ENCODE measurements around the gene BICC1.

Gene BICC1

DNA sequence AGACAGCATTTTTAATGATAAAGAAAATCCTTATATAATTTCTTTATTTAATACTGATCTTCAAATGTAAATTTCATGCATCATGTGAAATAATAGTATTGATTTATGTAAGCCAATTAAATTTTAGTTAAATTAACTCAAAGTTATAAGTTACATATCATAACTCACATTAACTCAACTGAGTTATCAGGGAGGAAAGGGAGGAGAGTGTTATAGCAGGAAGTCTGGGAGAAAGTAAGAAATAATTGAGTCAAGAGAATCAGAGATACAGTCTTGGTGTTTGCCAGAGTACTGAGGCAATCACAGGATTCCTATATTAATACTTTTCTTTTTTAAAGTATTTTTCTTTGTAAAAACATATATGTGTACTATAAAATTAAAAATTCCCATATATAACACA lies 4.0 kb downstream of the BICC1 start:
- no peak for DNase-seq

DNA sequence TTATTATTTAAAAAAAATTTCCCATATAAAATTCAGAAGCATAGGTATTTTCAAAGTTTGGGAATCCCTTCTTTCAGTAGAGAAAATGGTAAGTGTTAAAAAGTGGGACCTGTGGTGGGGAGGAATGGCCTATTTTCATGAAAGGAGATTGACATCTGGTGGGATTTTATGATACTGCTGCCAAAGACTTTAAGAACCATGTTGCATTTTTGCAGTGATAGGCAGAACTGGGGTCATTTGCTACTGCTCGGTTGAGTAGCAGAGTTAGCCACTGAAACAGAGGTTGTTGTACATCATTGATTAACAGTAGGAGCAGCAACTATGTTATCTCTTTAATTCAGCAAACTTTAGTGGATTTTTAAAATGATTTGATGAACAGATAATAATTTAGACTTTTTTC lies 4.4 kb downstream of the BICC1 start:
- DNase-seq = no peak

GRCh38 chr10:58517491-58518355 lies 5.1 kb downstream of the BICC1 start:
- no peak for DNase-seq

DNA sequence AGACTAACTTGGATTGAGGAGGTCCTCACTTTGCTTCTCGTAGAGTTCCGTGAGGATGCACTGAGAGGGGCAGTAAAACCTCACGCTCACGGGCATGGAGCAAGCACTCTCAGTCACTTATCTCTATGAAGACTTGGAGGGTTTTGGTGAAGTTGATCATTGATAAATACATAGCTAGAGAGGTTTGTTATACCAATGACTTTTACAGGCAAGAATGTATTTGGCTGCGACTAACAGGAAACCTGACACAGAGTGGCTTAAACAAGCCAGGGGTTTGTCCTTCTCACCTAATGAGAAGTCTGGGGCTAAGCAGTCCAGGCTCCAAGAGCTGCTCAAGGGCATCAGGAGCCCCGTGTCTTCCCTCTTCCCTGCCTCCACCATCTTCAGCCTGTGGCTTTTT lies 6.1 kb downstream of the BICC1 start:
- DNase-seq = no peak

- DNase-seq = no peak
These were observed 16.5 kb downstream of the BICC1 start for GRCh38 chr10:58529077-58529728.

GRCh38 chr10:58531084-58531695 lies 18.5 kb downstream of the BICC1 start:
- peak; percentile 79 for DNase-seq

GRCh38 chr10:58535311-58535710 lies 22.6 kb downstream of the BICC1 start:
- DNase-seq = no peak

GRCh38 chr10:58543141-58543540 lies 30.5 kb downstream of the BICC1 start:
- peak; percentile 4 for DNase-seq

- DNase-seq = no peak
These were observed 31.5 kb downstream of the BICC1 start for GRCh38 chr10:58544135-58544534.

DNA sequence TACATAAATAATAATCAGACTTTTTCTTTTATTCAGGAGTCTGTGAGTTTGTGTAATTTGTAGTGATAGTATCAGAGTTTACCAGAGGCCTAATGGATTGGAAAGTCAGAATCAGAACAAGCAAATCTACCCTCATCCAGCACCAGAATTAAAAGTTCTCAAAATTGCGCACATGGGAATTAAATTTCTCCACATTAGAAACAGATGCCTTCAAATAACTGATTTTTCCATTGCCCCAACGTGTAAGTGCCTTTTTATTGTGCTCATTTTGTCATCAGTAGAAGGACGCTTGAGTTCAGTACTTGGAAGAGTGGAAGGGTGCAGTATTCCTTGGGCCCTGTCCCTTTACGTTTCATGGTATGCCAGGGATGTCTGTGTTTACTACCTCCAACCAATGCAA lies 32.8 kb downstream of the BICC1 start:
- DNase-seq = no peak

GRCh38 chr10:58546137-58546536 lies 33.5 kb downstream of the BICC1 start:
- DNase-seq = no peak

DNA sequence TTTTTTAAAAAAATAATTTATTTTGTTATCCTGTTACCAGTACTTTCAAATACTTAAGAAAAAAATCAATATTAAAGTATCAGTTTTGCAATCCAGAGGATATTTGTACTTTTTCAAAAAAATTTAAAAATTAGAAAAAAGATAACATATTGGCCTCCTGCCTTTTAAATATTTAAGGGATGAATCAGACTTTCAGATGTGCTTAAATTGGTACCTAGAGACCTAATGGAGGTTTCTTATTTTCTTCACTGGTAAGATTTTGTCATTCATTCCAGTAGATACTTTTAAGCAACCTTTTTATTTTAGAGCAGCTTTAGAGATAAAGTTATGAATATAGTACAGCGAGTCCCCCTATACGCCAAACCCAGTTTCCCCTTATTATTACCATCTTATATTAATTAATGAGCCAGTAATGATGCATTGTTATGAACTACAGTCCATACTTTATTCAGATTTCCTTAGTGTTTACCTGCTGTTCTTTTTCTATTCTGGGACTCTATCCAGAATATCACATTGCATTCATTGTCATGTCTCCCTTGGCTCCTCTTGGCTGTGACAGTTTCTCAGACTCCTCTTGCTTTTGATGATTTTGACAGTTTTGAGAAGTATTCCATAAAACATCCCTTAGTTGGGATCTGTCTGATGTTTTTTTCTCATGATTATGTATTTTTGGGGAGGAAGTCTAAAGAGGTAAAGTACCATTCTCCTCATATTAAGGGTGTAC lies 34.2 kb downstream of the BICC1 start:
- DNase-seq = no peak

GRCh38 chr10:58547963-58548362 lies 35.3 kb downstream of the BICC1 start:
- no peak for DNase-seq

DNA sequence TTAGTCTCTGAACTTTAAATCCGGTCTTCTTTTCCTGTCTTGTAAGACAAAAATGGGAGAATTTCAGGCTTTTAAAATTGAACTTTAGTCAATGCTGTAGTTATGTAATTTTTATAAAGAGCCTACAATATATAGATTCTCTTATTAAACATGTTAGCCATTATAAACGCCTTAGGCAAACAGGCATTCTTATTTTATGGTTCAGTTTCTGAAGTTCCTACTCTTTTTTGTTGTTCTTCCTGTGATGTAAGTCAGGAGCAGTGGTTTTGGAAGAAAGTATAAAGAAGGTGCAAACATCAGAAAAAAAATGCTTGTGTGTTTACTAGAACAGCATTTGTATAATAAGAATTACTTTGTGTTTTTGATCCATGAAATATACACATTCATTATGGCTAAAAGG lies 41.6 kb downstream of the BICC1 start:
- DNase-seq = no peak

- peak; percentile 8 for DNase-seq
These were observed 42.7 kb downstream of the BICC1 start for GRCh38 chr10:58555170-58555929.

GRCh38 chr10:58555930-58556311 lies 43.2 kb downstream of the BICC1 start:
- DNase-seq = no peak

- DNase-seq = no peak
These were observed 44.0 kb downstream of the BICC1 start for GRCh38 chr10:58556516-58557165.

- DNase-seq = no peak
These were observed 45.0 kb downstream of the BICC1 start for GRCh38 chr10:58557714-58558113.

- DNase-seq = no peak
These were observed 47.4 kb downstream of the BICC1 start for GRCh38 chr10:58560068-58560467.

DNA sequence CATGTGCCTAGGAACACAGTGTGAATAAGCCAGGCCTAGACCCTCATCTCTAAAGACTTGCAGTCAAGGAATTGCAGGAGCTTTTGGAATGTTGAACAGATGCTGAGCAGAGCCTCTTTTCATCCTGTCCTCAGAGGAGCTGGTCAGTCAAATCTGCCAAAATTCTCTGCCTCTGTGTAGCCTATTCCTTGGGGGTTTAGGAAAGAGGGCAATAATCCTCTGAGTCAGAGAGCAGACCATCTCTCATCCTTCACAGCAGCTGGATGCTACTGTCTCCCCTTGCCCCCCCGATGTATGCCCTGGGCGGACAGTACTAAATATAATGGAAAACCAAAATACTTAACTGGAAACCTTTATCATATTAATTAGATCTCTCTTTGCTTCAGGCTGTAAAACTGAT lies 52.6 kb downstream of the BICC1 start:
- no peak for DNase-seq

DNA sequence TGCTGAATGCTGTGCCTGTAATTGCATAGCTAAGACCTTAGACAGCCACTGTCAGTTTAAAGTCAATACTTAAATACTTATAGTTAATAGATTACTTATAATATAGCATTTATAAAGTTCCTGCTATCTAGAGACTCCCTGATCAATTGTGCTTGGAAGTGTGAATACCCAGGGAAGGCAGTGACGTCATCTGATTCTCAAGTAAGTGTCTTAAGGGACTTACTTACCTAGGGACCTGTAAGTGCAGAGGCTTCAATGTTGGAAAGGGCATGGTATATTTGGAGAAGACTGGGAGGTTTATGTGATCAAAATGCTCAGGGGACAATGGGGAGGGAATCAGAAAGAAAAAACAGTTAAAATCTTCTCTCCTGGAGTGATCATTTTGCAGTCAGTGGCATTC lies 55.0 kb downstream of the BICC1 start:
- no peak for DNase-seq

GRCh38 chr10:58568428-58568935 lies 55.8 kb downstream of the BICC1 start:
- no peak for DNase-seq

Data from hematopoietic multipotent progenitor cell treated with erythropoietin and hydrocortisone succinate and interleukin-3 and kit ligand, for 4 days (in vitro differentiated cells).